GM12878 (cell line): Measurements from ENCODE around the gene HSD3B2.

Source experiments
- ATF7 ChIP-seq: fragments of 450-650 bp; IDR thresholded peaks from 2 replicates; pipeline ENCODE4 v1.6.1; 2016; ENCODE audit warnings: low read depth, mild to moderate bottlenecking
- CHD2 ChIP-seq: IDR thresholded peaks from 2 replicates; pipeline ENCODE4 v1.6.1; 2011; ENCODE audit warnings: low read depth, low read length, improper control_type of control experiment, borderline replicate concordance
- CTCF ChIP-seq, 3 experiments: IDR thresholded peaks in 2 of 3; conservative IDR thresholded peaks in 1 of 3; 2 replicates each; pipeline ENCODE4 v1.5.1; 2011; ENCODE audit warnings: low read depth in 3 of 3, low read length in 3 of 3, mild to moderate bottlenecking in 3 of 3, control low read depth in 2 of 3, moderate library complexity in 2 of 3, inconsistent platforms in 1 of 3, mixed read lengths in 1 of 3; ENCODE audit not compliant: control insufficient read depth in 2 of 3, insufficient read depth in 1 of 3; ENCODE audit errors: extremely low read depth in 1 of 3
- EP300 ChIP-seq, 2 experiments: fragments of 150-350 bp in 1 of 2; IDR thresholded peaks; 2 replicates each; pipeline ENCODE4 v1.6.1; 2011 to 2012; ENCODE audit warnings: low read depth in 2 of 2, low read length in 2 of 2, borderline replicate concordance in 1 of 2, improper control_type of control experiment in 1 of 2, inconsistent platforms in 1 of 2; ENCODE audit not compliant: control insufficient read depth in 1 of 2
- NBN ChIP-seq: fragments of 450-650 bp; IDR thresholded peaks from 2 replicates; pipeline ENCODE4 v1.6.1; 2016
- NFYB ChIP-seq: IDR thresholded peaks from 2 replicates; pipeline ENCODE4 v1.6.1; 2011; ENCODE audit warnings: low read depth, mild to moderate bottlenecking, low read length, improper control_type of control experiment, moderate library complexity; ENCODE audit not compliant: insufficient read depth
- POLR2A ChIP-seq: IDR thresholded peaks from 2 replicates; pipeline ENCODE4 v1.6.1; 2011; ENCODE audit warnings: low read depth, mild to moderate bottlenecking, low read length
- ZBED1 ChIP-seq: IDR thresholded peaks from 2 replicates; pipeline ENCODE4 v1.6.1; 2016; ENCODE audit warnings: borderline replicate concordance
- ZBTB40 ChIP-seq: fragments of 450-650 bp; IDR thresholded peaks from 2 replicates; pipeline ENCODE4 v1.6.1; 2016; ENCODE audit warnings: mild to moderate bottlenecking, moderate library complexity, borderline replicate concordance
- TF ChIP-seq, protein P1 (sequence below): IDR thresholded peaks from 2 replicates; pipeline ENCODE4 v1.6.1; 2012; ENCODE audit warnings: low read depth, low read length, improper control_type of control experiment

DNA sequence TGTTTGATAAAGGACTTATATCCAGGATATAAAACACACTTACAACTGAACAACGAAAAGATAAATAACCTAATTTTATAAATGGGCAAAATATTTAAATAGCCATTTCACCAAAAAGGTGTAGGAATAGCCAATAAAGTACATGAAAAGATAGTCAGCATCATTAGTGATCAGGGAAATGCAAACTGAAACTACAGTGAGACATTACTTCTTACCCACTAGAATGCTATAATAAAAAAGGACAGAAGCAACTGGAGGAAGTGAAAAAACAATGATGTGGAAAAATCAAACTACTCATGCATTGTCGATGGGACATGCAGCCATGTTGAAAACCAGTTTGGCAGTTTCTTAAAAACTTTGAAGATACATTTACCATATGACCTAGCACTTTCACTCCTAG is 48.6 kb downstream of the HSD3B2 start:
- TF ChIP-seq ZBED1: no peak
- TF ChIP-seq CTCF (IDR thresholded peaks at IDR 0.05 in 2 of 3, conservative IDR thresholded peaks at IDR 0.05 in 1 of 3; ENCODE audit: control insufficient read depth in 2 of 3, extremely low read depth in 1 of 3, insufficient read depth in 1 of 3, low read depth in 3 of 3, low read length in 3 of 3): no peak
- TF ChIP-seq CHD2: no peak
- no peak for TF ChIP-seq ATF7
- TF ChIP-seq NFYB: no peak
- TF ChIP-seq ZBTB40: no peak
- no peak for TF ChIP-seq POLR2A
- no peak for TF ChIP-seq EP300 (IDR thresholded peaks at IDR 0.05; ENCODE audit: borderline replicate concordance in 1 of 2, control insufficient read depth in 1 of 2, low read depth in 2 of 2, low read length in 2 of 2)
- TF ChIP-seq, protein P1, sequence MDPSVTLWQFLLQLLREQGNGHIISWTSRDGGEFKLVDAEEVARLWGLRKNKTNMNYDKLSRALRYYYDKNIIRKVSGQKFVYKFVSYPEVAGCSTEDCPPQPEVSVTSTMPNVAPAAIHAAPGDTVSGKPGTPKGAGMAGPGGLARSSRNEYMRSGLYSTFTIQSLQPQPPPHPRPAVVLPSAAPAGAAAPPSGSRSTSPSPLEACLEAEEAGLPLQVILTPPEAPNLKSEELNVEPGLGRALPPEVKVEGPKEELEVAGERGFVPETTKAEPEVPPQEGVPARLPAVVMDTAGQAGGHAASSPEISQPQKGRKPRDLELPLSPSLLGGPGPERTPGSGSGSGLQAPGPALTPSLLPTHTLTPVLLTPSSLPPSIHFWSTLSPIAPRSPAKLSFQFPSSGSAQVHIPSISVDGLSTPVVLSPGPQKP: no peak
- TF ChIP-seq NBN: no peak
